8988T (cell line): ENCODE measurements around the gene SELP.

Source experiments
- DNase-seq: peaks from one replicate; pipeline ENCODE4 v3.0.0; 2011

SELP gene

DNA sequence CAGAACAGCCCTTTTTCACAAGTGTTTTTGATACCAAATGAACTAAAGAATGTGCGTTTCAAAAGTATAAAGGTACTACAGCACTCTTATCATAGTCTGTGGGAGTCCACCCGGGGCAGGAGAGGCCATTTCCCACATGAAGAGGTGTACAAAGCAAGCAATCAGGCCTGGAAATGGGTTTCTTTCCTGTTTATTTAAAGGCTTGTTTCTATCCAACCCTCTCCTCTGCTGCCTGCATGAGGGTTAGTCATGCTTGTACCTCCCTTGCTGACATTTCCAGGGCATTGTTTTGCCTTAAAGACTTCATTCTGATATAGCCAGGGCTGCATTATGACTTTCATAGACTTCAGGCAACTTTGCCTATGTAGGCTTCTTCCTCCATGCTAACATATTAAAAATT is 11.6 kb downstream of the SELP start:
- no peak for DNase-seq

DNA sequence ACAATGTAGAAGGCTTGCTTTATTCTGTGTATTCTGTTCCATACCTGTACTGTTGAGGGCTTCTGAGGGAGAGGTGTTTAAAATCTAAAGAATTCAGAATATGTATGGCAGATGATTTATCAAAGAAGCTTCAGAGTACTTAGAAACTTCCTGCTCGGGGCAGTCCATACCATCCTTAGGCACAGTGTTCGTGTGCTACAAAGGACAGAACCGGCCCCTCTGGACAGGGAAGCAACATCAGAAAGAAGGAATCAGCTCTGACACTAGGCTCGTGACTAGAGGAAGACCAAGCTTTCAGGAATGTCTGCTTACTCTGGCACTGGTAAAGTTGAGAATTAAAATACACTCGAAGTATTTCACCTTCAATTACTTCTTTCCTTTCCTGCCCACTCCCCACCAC is 14.1 kb downstream of the SELP start:
- DNase-seq = no peak

DNA sequence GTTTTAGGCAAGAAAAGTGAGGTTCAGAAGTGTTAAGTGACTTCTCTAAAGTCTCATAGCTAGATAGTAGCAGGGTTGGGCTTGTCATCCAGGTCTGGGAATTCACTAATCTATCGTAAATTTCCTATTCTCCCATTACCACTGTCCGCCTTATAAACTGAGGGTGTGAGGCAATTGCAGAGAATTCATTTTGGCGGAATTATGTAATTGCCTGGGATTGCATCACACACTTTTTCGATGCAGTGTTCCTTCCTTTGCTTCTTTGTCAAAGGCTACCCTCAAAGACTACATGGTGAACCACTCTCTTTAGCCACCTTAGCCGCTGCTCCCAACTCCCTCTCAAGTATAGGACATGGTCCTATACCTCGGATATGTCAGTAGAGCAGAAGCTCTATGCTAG is 19.1 kb downstream of the SELP start:
- no peak for DNase-seq

DNA sequence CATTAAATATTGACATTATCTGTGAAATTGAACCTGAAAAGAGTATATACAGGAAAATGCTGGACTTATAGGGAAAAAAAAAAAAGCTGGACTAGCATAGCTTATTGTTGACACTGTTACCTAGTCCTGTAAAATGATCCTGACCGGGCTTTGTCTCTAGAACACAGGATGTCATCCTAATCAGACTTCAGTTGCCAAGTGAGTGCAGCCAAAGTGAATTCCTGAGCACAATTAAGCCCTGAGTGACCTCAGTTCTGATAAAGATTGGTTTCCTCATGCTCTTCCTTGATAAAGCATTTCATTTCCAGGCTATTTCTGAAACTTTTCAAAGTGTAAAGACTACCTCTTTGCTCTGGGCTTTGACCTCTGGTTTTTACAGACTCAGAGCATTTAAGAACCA is 19.8 kb downstream of the SELP start:
- no peak for DNase-seq

DNA sequence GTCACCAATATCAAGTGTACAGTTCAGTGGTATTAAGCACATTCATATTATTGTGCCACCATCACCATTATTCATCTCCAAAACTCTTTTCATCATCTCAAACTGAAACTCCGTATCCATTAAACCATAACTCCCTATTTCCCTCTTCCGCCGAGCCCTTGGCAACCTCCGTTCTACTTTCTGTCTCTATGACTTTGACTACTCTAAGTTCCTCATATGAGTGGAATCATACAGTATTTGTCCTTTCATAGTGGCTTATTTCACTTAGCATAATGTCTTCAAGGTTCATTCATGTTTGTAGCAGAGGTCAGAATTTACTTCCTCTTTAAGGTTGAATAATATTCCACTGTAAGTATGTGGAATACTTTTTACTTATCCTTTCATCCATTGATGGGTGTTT is 21.7 kb downstream of the SELP start:
- DNase-seq = no peak

DNA sequence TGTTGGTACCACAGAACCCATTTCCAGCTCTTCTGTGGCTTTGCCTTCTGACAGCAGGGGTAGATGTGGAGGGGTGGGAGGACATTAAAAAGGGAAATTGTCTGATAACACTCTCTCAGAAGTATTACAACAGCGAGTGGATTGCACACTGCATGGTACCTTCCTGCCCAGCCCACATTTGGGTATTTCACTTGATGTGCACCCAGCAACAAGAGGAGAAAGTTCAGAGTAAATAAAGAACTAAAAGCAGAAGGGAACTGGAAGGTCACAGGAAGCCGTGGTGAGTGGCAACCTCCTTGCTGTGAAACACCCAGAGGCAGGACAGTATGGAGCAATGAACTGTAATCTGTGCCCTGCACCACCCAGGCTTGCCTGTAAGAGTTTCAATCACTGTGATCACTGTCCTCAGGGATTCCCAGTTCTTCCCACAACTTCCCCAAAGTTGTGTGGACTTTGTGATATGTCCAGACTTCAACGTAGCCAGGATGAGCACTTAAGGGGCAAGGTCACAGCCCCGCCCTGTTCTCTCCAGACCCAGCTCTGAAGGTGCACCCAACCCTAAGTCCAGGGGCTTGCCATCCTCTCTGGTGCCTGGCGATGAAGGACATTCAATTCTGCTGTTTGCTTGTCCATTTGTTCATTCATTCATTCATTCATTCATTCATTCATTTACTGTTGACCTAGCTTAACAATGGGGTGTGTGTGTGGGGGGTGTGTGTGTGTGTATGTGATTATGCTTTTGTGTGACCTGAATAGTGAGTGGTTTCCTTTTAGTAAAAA is 25.0 kb downstream of the SELP start:
- no peak for DNase-seq

DNA sequence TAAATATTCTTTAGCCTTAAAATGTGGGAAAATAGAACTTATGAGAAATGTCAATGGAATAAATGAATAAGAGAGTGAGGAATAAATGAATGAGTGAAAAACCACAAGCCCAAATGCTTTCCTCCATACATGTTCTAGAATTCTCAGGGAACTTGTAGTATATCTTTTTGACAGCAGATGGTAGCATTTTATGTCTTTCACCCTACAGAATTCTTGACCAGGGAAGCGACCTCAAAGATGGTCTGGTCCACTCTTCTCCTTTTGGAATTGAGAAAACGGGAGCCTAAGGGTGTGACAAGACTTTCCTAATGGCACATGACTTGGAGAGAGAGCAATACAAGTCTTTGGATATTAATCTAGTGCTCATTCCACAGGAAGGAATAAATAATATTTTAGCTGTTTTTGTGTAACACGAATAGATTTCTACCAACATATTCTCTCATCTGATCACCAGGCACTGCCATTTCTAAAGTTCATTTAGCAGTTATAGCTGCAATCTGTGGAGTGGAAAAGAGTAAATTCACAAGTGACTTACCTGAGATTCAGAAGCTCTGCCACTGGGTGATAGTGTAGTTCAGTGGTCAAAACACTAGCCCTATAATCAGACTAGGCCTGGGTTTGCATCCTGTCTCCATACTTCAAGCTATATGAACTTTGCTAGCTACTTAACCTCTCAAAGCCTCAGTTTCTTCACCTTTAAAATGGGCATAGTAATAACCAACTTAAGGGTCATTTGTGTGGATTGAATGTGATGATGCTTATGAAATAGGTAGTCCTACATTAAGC is 28.6 kb downstream of the SELP start:
- DNase-seq = no peak

DNA sequence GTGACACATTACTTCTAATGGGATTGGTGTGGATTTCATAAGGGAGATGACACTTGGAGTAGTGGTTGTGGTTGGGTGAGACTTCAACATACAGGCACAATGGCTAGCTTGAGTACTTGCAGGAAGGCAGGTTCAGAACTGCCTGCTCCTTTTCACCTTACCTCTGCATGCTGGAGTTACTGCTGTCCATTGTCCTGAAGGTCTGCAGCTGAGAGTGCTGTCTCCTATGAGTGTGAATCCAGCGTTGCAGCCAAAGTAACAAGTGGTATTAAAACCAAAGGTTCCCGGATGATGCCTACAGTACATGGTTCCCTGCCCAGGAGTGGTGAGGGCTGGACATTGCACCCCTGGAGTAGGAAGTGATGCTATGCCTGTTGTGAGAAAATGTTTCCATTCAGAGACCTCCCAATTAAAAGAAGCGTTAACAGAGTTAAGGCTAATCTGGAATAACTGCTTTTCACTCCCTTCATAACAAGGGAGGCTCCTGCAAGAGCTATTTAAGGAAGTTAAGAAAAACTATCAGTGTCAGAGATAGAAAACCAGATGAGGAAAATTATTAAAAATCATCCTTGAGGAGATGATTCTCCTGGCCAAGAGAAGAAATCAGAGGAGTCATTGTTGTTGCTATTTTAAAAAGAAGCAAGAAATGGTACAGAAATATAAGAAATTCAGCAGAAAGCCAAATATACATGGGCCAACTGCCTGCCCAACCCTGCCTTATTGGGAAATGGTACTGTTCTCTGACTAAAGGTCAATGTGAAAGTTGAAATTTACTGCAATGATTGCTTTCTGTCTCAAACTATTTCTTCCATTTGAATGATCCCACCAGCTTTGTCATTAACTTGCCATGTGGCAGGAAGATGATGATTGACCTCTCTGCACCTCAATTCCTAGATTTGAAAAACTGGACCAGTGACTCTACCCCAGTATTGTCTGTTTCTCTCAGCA is 33.9 kb downstream of the SELP start:
- no peak for DNase-seq

DNA sequence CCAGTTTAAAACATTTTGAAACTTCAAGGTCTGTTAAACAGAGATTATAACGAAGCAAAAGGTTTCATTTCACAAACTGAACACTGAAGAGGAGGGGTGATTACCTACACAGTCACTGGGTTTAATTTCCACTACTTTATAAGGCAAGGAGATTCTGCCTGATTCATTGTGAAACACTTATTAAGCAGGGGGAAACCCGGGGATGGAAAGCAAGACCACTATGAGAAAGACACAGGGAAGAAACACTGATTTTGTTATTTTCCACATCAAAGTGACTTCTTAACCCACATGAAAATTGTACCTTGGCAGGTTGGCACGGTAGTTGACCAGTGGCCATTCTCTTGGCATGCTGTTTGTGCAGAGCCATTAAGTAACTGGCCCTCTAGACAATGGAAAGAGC is 35.5 kb downstream of the SELP start:
- DNase-seq = no peak

DNA sequence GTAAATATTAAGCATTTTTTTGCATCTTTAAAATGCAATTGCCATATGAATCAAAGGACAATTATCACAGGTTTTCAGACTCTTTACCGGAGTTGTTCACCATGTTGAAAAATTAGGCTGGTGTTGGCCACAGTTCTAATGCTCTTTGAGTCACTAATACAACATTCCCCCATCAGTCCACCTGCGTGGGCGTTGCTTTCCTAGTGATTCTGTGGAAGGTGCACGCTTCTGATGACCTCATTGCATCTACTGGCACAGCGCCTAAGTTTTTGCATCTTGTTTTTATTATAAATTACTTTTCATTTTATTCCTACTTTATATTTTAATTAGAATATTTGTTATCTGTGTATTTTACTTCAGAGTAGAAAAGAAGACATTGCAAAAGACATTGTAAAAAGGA is 39.0 kb downstream of the SELP start:
- DNase-seq = no peak

DNA sequence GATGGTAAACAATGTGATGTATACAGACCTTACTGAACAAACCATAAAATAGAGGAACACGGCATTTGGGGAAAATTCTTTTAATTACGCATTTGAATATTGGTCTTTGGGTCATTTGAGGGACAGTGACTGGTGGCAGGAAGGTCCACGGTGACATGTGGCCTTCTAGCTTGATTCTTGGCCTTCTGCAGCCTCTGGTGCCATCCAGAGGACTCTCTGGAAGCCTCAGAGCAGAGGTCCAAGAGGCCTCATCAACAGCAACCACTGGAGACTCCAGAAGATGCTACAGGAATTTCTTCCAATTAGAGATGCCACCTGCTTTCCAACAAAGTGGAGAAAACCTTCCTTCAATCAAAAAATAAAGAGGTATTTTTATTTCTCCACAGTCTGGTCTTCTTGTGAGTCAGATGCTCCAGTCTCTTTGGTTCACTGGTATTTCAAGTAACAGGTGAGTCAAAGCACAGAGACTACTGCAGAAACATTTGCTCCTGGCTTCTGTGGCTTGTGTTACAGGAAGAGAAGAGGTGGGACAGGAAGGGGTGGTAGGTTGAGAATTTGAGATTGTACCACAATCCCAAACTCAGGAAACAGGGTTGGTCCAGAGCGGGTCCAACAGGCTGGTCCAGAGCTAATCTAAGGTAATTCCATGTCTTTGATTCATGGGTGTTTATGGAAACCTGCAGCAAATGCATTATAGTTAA is 41.0 kb downstream of the SELP start:
- DNase-seq = no peak

DNA sequence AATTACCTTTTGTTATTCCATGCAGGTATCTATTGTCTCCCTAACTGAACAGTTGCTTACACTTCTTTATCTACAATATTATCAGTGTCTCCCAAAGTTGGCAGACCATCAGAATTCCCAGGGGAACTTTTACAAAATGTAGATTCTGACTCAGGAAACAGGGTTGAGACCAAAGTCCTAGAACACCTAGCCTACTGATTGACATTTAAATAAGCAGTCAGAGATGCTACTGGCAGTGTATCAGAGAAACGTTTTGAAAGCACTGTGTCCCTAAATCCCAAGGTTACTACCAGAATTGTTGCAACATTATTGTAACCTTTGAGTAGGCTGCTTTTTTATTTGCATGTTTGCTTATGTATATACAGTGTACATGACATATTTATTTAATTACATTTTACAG is 41.8 kb downstream of the SELP start:
- no peak for DNase-seq

DNA sequence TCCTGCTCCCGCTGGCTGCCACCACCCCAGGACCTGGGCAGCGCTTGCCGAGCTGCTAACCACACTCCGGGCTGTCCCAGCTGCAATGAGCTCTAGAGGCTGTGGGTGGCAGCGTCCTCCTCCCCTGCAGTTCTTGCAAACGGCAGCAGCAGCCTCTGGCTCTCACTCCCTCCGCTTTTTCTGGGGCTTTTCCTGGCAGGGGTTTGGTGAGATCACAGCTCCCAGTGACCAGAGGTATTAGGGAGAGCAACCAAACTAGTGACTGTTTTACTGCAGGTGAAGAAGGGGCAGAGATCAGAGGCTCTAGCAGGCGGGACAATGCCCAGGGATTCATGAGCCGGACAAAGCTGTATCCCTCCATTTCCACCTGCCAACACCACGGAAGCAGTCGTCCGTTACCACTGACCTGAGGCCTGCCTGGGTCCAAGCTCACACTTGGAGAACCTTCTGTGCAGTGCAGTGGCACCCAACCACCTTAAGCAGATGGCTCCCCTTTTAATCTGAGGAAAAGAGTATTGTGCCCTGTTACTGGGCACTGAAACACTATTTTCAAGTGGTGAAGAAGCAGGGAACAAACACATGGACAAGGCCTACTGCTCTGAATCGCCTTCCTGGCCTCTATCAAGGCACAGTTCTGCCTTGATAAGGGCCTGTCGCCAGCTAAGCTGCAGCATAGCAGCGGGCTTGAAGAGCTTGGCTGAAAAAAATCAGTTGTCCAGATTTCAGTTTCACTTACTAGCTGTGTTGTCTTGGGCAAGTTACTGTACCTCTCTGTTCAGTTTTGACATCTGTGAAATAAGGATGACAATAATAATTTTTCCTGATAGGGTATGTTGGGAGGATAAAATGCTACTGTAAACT is 43.3 kb downstream of the SELP start, which contains the start of gene F5:
Gene F5, minus strand, starts transcription at position 87 of the 861 bp plus-strand sequence. CDS start 95 bp downstream, outside the sequence.
- peak; percentile 57 for DNase-seq

DNA sequence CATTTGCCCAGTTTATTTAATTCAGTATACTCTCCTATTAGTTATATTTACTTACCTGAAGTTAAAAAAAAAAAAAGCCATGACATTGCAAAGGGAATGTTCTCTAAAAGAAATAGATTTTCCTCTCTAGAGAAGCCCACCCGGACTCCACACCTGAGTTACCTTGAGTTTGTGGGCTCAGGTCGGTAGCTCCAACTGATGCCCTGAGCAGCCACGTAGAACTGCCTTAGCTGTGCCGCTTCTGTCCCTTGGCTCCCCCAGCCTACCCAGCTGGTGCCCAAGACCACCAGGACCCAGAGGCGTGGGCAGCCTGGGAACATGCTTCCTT is 43.9 kb downstream of the SELP start:
- DNase-seq = no peak

DNA sequence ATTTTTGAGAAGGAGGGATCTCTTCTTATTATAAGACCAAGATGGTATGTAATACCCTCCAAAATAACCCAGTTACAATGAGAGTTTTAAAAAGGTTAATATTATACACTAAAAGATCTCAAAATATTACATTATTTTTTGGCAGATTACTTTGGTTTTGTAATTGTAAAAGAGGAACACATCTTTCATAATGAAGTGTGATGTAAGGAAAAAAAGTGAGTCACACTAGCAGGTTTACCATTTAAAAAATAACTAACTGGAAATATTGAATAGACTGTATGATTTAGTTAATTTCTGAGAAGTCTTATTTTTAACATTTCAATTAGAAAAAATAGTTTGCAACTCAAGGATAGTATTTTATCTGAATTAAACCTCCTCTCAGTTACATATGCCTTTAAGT is 44.7 kb downstream of the SELP start:
- DNase-seq = no peak

DNA sequence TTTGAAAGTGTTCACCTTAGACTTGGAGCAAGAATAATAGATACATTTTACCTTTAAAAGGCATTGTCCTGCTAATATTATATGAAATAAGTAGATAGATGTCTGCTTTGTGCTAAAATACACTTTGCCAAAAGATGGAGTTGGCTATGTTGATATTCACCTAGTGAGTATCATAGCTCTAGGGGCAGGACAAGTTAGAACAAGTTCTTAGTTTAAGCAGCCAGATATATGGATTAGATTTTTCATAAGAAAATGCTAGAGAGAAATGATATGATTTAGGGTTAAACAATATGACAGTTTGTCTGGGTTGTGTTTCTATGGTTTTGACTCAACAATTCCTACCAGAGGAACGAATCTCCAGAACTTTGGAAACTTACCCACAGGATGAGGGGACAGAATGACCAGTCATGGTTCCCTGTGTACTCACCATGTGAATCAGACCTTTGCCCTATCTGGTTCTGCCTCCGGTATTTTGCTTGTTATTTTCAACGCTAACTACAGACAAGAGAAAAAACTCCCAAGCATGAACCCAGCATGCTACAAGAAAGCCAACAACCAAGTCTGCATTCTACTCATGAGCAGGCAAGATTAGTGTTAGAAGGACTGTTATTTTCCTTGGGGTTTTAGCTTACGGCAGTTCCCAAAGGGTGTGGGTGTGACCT is 45.3 kb downstream of the SELP start:
- DNase-seq = no peak

DNA sequence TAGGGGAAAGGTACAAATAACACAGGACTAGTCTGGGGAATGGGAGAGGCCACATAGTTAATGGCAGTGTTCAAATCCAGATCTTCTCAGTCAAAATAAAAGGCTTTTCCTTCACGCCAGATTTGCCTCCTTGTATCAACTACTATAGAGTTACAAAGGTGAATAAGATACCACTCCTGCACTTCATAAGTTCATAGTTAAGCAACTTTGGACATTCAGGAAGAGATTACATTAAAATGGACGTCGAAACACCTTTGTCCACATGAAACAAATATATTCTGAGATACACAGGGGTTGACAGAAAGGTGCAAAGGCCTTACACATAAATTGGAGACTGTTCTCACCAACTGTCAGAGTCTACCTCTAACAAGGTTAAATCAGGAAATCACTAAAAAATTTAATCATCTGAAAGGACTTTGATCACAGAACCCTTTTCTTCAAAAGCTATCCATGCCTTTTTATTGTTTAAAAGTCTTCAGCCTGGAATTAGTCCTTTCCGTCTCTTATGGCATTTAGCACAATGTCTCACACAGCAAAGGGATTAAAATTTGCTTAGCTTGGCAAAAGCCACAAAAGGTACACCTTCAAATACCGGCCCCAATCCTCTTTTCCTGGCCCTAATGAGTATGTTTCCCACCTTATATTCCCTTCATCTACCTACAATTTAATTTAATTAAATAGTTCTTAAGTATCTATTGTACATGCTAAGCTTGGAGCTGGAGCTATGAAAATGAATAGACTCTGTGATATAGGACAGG is 51.8 kb downstream of the SELP start:
- no peak for DNase-seq

DNA sequence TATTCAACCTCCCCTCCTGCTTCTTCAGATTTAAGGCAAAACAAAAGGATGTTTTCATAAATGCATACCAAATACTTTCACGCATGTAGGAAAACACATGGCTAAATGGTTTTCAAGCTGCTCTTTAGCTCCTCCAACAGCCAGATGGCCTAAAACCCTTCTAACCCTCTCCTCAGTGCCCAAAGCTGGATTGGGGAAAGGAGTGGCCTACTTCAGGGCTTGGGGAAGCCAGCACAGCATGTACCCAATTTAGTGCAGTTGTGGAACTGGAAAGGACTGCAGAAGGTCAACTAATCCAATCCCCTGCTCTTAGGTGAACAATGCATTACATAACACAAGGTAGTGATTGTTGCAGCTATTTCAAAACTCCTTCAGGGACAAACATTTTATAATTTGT is 53.0 kb downstream of the SELP start:
- DNase-seq = no peak

DNA sequence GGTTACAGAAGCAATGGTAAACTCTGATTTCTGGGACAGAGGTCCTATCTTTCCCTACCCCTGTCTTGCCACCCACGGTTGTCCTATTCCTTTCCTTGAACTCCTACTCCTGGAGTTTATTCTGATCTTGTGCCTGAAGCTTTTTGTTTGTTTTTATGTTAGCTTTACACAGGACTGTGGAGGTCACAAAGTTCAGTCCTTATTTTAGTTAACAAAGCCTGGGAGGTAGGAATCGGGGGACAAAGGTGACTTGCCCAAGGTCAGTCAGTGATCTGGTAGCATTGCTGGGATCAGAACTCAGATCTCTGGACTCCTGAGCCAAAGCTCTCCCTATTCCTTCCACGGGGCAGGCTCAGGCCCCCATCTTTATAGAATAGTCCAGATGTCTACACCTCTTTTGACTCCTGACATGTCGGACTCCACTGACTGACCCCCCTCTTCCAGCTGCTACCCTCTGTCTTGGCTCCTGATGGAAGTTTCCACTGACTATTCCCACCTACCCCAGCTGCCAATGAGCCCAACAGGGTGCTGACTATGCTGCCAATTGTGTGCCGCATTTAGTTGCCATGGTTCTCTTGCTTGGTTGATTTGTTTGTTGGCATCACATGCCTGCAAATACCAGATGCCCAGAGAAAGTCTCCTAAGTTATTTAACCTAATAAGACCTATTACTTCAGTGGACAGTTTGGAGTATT is 53.5 kb downstream of the SELP start:
- DNase-seq = no peak

DNA sequence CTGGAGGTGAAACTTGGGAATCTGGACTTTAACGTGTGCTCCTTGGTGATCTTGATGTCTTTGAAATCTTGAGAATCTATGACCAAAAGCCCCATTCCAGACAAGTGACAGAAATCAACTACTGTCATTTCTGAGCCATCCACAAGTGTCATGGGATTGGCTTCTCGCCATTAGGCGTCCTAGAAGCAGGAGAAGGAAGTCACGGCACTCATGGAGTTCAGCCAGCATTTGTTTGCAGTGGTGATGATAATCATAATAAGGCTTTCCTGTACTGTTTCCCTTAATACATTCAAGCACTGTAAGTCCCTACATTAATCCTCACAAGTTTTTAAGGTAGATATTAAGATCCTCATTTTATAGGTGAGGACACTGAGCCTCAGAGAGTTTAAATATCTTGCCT is 55.6 kb downstream of the SELP start:
- DNase-seq = no peak
